Neural cell (in vitro differentiated cells): ENCODE results near the gene GRIN1. TPM values are rescaled to one million over a fixed set of nuclear protein-coding genes. Genes with fewer than 3 reads are reported as not detected.

ENCODE experiments used
- H2AFZ ChIP-seq: fragments of 200-600, 300-800 bp; sonication (generic), shearing (Covaris generic); 2 replicates; pipeline ENCODE4 v1.6.0; 2014; ENCODE audit warnings: low read depth, mild to moderate bottlenecking, antibody characterized with exemption, low read length, moderate library complexity
- H3F3A ChIP-seq: fragments of 200-600 bp; shearing (Covaris generic); 2 replicates; pipeline ENCODE4 v1.6.1; 2016; ENCODE audit warnings: mild to moderate bottlenecking, moderate library complexity, mixed read lengths, antibody characterized with exemption, low read length; ENCODE audit not compliant: insufficient read depth, poor library complexity, severe bottlenecking
- H3K27ac ChIP-seq: fragments of 200-600, 300-800 bp; sonication (generic), shearing (Covaris generic); 2 replicates; pipeline ENCODE4 v1.5.1; 2014; ENCODE audit warnings: mild to moderate bottlenecking, low read length, moderate library complexity
- H3K27me3 ChIP-seq: fragments of 300-800, 200-600 bp; sonication (generic), shearing (Covaris generic); 2 replicates; pipeline ENCODE4 v1.6.0; 2014; ENCODE audit warnings: mild to moderate bottlenecking, low read depth, low read length, moderate library complexity; ENCODE audit not compliant: insufficient read depth
- H3K36me3 ChIP-seq: fragments of 300-800, 200-600 bp; sonication (generic), shearing (Covaris generic); 2 replicates; pipeline ENCODE4 v1.5.1; 2014; ENCODE audit warnings: mild to moderate bottlenecking, antibody characterized with exemption, low read length, moderate library complexity; ENCODE audit not compliant: insufficient read depth
- H3K4me2 ChIP-seq: fragments of 300-800, 200-600 bp; sonication (generic), shearing (Covaris generic); 2 replicates; pipeline ENCODE4 v1.6.0; 2014; ENCODE audit warnings: mild to moderate bottlenecking, low read length
- H3K4me3 ChIP-seq: fragments of 300-800, 200-600 bp; sonication (generic), shearing (Covaris generic); 2 replicates; pipeline ENCODE4 v1.5.1; 2014; ENCODE audit warnings: mild to moderate bottlenecking, low read length, moderate library complexity
- H3K79me2 ChIP-seq: fragments of 200-600 bp; shearing (Covaris generic); replicated peaks from 2 replicates; pipeline ENCODE4 v1.6.0; 2014; ENCODE audit warnings: mild to moderate bottlenecking, low read length, moderate library complexity; ENCODE audit not compliant: insufficient read depth
- H3K9ac ChIP-seq: fragments of 300-800, 200-600 bp; sonication (generic), shearing (Covaris generic); 2 replicates; pipeline ENCODE4 v1.6.1; 2016; ENCODE audit warnings: mild to moderate bottlenecking, low read length, mixed read lengths
- H3K9me2 ChIP-seq: fragments of 200-600 bp; shearing (Covaris generic); 2 replicates; pipeline ENCODE4 v1.6.1; 2016; ENCODE audit warnings: mild to moderate bottlenecking, low read length, mixed read lengths; ENCODE audit not compliant: insufficient read depth
- H3K9me3 ChIP-seq: fragments of 200-600, 300-800 bp; sonication (generic), shearing (Covaris generic); 2 replicates; pipeline ENCODE4 v1.6.1; 2016; ENCODE audit warnings: mild to moderate bottlenecking, mixed run types, low read length, moderate library complexity, mixed read lengths
- H4K20me1 ChIP-seq: fragments of 200-600 bp; shearing (Covaris generic); 2 replicates; pipeline ENCODE4 v1.6.1; 2016; ENCODE audit warnings: mild to moderate bottlenecking, mixed run types; ENCODE audit not compliant: insufficient read depth
- CTCF ChIP-seq: fragments of 450-650 bp; IDR thresholded peaks from 2 replicates; pipeline ENCODE4 v1.5.1; 2014; ENCODE audit warnings: antibody characterized with exemption, mild to moderate bottlenecking, moderate library complexity; ENCODE audit not compliant: poor library complexity, severe bottlenecking
- EP300 ChIP-seq: fragments of 450-650 bp; conservative IDR thresholded peaks from 2 replicates; pipeline ENCODE4 v1.6.1; 2014; ENCODE audit warnings: antibody characterized with exemption, mild to moderate bottlenecking, moderate library complexity; ENCODE audit not compliant: poor library complexity, severe bottlenecking
- EZH2 ChIP-seq: fragments of 200-600, 300-800 bp; shearing (Covaris generic), sonication (generic); IDR thresholded peaks from 2 replicates; pipeline ENCODE4 v1.6.1; 2014; ENCODE audit warnings: antibody characterized with exemption, low read length, borderline replicate concordance, mild to moderate bottlenecking; ENCODE audit not compliant: insufficient read depth, poor library complexity, severe bottlenecking
- MXI1 ChIP-seq: fragments of 450-650 bp; conservative IDR thresholded peaks from 2 replicates; pipeline ENCODE4 v1.6.1; 2014; ENCODE audit warnings: antibody characterized with exemption, mild to moderate bottlenecking; ENCODE audit not compliant: poor library complexity, severe bottlenecking
- POLR2AphosphoS5 ChIP-seq: IDR thresholded peaks from 2 replicates; pipeline ENCODE4 v1.6.1; 2012
- RAD21 ChIP-seq: fragments of 450-650 bp; conservative IDR thresholded peaks from 2 replicates; pipeline ENCODE4 v1.6.1; 2014; ENCODE audit warnings: antibody characterized with exemption, mild to moderate bottlenecking, moderate library complexity
- SMC3 ChIP-seq: fragments of 450-650 bp; conservative IDR thresholded peaks from 2 replicates; pipeline ENCODE4 v1.6.1; 2014; ENCODE audit warnings: antibody characterized with exemption, mild to moderate bottlenecking, moderate library complexity; ENCODE audit not compliant: poor library complexity
- TAF1 ChIP-seq: IDR thresholded peaks from 2 replicates; pipeline ENCODE4 v1.6.1; 2012; ENCODE audit warnings: low read depth
- polyA plus RNA-seq: library from polyadenylated mRNA; depleted of rRNA; stranded (reverse); fragments of >200 nt; gene quantifications from 2 replicates; pipeline ENCODE4 v1.2.3, GENCODE V29; 2014
- TF ChIP-seq, protein P1 (sequence below): IDR thresholded peaks from 2 replicates; pipeline ENCODE4 v1.6.1; 2012; ENCODE audit warnings: borderline replicate concordance

The GRIN1 gene
- polyA plus RNA-seq, 1 donor from 2014 or later, result 0.58 TPM

GRCh38 chr9:137149363-137149762 lies 10.4 kb downstream of the GRIN1 start:
- Histone ChIP-seq H3K79me2 (no peaks in the 10 kb centered on the region), H3K4me3 (no peak overlapping the region), H3K9ac (no peak overlapping the region), H3F3A (no peaks in the 10 kb centered on the region), H3K36me3 (no peaks in the 10 kb centered on the region), H3K9me3 (no peaks in the 10 kb centered on the region), H2AFZ (no peak overlapping the region), H3K27me3 (no peaks in the 10 kb centered on the region), H3K4me2 (no peak overlapping the region), H4K20me1 (no peaks in the 10 kb centered on the region), H3K27ac (no peak overlapping the region), H3K9me2 (no peaks in the 10 kb centered on the region)
- TF ChIP-seq EZH2 (no peak), SMC3 (no peak), CTCF (no peak), EP300 (no peak), RAD21 (no peak), MXI1 (no peak), TAF1 (no peak), POLR2AphosphoS5 (no peak)
- TF ChIP-seq, protein P1, sequence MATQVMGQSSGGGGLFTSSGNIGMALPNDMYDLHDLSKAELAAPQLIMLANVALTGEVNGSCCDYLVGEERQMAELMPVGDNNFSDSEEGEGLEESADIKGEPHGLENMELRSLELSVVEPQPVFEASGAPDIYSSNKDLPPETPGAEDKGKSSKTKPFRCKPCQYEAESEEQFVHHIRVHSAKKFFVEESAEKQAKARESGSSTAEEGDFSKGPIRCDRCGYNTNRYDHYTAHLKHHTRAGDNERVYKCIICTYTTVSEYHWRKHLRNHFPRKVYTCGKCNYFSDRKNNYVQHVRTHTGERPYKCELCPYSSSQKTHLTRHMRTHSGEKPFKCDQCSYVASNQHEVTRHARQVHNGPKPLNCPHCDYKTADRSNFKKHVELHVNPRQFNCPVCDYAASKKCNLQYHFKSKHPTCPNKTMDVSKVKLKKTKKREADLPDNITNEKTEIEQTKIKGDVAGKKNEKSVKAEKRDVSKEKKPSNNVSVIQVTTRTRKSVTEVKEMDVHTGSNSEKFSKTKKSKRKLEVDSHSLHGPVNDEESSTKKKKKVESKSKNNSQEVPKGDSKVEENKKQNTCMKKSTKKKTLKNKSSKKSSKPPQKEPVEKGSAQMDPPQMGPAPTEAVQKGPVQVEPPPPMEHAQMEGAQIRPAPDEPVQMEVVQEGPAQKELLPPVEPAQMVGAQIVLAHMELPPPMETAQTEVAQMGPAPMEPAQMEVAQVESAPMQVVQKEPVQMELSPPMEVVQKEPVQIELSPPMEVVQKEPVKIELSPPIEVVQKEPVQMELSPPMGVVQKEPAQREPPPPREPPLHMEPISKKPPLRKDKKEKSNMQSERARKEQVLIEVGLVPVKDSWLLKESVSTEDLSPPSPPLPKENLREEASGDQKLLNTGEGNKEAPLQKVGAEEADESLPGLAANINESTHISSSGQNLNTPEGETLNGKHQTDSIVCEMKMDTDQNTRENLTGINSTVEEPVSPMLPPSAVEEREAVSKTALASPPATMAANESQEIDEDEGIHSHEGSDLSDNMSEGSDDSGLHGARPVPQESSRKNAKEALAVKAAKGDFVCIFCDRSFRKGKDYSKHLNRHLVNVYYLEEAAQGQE, result no peak

DNA sequence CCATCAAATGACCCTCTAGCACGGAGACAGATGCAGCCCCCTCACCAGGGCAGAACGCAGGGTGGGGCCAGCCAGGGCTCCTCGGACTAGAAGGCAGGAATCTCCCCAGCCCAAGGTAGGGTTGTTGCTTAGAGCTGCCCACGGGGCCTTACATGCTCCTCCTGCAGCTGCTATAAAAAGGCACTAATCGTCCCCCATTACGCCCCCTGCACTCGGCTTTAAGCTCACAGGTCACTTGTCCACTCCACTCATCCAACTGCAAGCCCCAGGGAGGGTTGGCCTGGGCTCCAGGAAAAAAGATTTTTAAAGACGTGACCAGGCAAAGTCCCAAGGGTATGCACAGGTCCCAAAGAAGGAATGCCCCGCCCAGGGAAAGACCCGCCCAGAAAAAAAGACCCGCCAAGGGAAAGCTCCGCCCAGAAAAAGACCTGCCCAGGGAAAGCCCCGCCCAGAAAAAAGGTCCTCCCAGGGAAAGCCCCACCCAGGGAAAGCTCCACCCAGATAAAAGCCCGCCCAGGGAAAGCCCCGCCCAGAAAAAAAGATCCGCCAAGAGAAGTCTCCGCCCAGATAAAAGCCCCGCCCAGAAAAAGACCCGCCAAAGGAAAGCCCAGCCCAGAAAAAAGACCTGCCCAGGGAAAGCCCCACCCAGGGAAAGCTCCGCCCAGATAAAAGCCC lies 11.1 kb downstream of the GRIN1 start:
- H3K27ac ChIP-seq, result no peak overlapping the region
- H3F3A ChIP-seq, result no peaks in the 10 kb centered on the region
- H3K79me2 ChIP-seq, result no peaks in the 10 kb centered on the region
- no peak overlapping the region for H3K4me2 ChIP-seq
- H4K20me1 ChIP-seq, result no peaks in the 10 kb centered on the region
- no peaks in the 10 kb centered on the region for H3K9me2 ChIP-seq
- H3K4me3 ChIP-seq, result no peak overlapping the region
- no peaks in the 10 kb centered on the region for H3K9me3 ChIP-seq
- H3K9ac ChIP-seq, result no peak overlapping the region
- TF ChIP-seq EZH2, result no peak
- no peak for TF ChIP-seq RAD21
- TF ChIP-seq EP300, result no peak
- TF ChIP-seq MXI1, result no peak
- TF ChIP-seq POLR2AphosphoS5, result no peak
- TF ChIP-seq, protein P1, result no peak
- TF ChIP-seq TAF1, result no peak
- TF ChIP-seq SMC3, result no peak
- no peak for TF ChIP-seq CTCF
- no peaks in the 10 kb centered on the region for H3K36me3 ChIP-seq
- peaks cover under 1% of the 10 kb centered on the region for H3K27me3 ChIP-seq
- H2AFZ ChIP-seq, result no peak overlapping the region
